H1 (cell line): ENCODE measurements around the gene SBNO2. TPM values are rescaled to one million over a fixed set of nuclear protein-coding genes. Genes with fewer than 3 reads are reported as not detected.

Experiments used
- CTCF ChIA-PET: fragments of 300-600 bp; sonication (Branson Sonifier 250); formaldehyde crosslinking; loops from one replicate; lab custom pipeline; 2021; ENCODE audit not compliant: partially characterized antibody; lab: Charles Lee
- POLR2A ChIA-PET: fragments of 300-600 bp; sonication (Branson Sonifier 250); formaldehyde crosslinking; loops from one replicate; lab custom pipeline; 2021; ENCODE audit warnings: inconsistent platforms; ENCODE audit not compliant: partially characterized antibody; lab: Charles Lee
- DNase-seq, 2 experiments: peaks; one replicate each; pipeline versions ENCODE4 v3.0.0 to v3.0.0-alpha.2; 2010 to 2022; ENCODE audit warnings: low spot score in 2 of 2, low read depth in 1 of 2, mixed read lengths in 1 of 2
- FAIRE-seq: peaks from 2 replicates; lab custom pipeline; 2011; peaks lifted over from hg19 to GRCh38; lab: Jason Lieb, UNC
- H2AFZ ChIP-seq: 2 replicates; pipeline ENCODE4 v1.8.1; 2012; ENCODE audit warnings: low read length, inconsistent platforms
- H2AK5ac ChIP-seq: 2 replicates; pipeline ENCODE4 v1.6.1; 2013; ENCODE audit warnings: low read depth, low read length
- H2BK120ac ChIP-seq: replicated peaks from 2 replicates; pipeline ENCODE3; 2013; ENCODE audit warnings: low read depth, low read length, inconsistent platforms
- H2BK12ac ChIP-seq: 2 replicates; pipeline ENCODE4 v1.6.1; 2013; ENCODE audit warnings: low read depth, low read length
- H2BK15ac ChIP-seq: 2 replicates; pipeline ENCODE4 v1.6.1; 2013; ENCODE audit warnings: low read length
- H2BK20ac ChIP-seq: 2 replicates; pipeline ENCODE4 v1.6.1; 2013; ENCODE audit warnings: low read length
- H2BK5ac ChIP-seq: 2 replicates; pipeline ENCODE4 v1.6.1; 2013; ENCODE audit warnings: low read depth, low read length
- H3K14ac ChIP-seq: 2 replicates; pipeline ENCODE4 v1.6.1; 2013; ENCODE audit warnings: inconsistent platforms; ENCODE audit not compliant: insufficient read length
- H3K18ac ChIP-seq: 2 replicates; pipeline ENCODE4 v1.6.1; 2013; ENCODE audit warnings: low read length; ENCODE audit errors: extremely low read depth
- H3K23ac ChIP-seq: 2 replicates; pipeline ENCODE4 v1.6.1; 2013; ENCODE audit warnings: inconsistent platforms; ENCODE audit not compliant: insufficient read length
- H3K23me2 ChIP-seq: 2 replicates; pipeline ENCODE4 v1.6.1; 2013; ENCODE audit warnings: low read depth, low read length
- H3K27ac ChIP-seq: 2 replicates; pipeline ENCODE4 v1.6.1; 2011; ENCODE audit warnings: low read depth, low read length, inconsistent platforms
- H3K27me3 ChIP-seq, 4 experiments: replicated peaks in 1 of 4; 1 replicate in 1 of 4; 2 replicates in 3 of 4; pipeline versions ENCODE4 v1.6.1 to v1.8.1; 2011 to 2013; ENCODE audit warnings: low read length in 3 of 4, mild to moderate bottlenecking in 3 of 4, inconsistent platforms in 2 of 4, mixed read lengths in 2 of 4, moderate library complexity in 1 of 4; ENCODE audit not compliant: control insufficient read depth in 3 of 4, insufficient read depth in 3 of 4; ENCODE audit errors: extremely low read depth in 1 of 4
- H3K36me3 ChIP-seq, 4 experiments: 2 replicates each; pipeline versions ENCODE4 v1.6.1 to v1.8.1; 2011 to 2013; ENCODE audit warnings: mild to moderate bottlenecking in 4 of 4, low read length in 3 of 4, moderate library complexity in 2 of 4, control low read depth in 1 of 4, inconsistent platforms in 1 of 4; ENCODE audit not compliant: insufficient read depth in 4 of 4, control insufficient read depth in 2 of 4
- H3K4ac ChIP-seq: replicated peaks from 2 replicates; pipeline ENCODE3; 2013; ENCODE audit warnings: low read length, low read depth, mixed read lengths, inconsistent platforms; ENCODE audit not compliant: insufficient read length
- H3K4me1 ChIP-seq, 4 experiments: replicated peaks in 1 of 4; 1 replicate in 1 of 4; 2 replicates in 3 of 4; pipeline versions ENCODE4 v1.6.1 to v1.8.1; 2011 to 2013; ENCODE audit warnings: low read length in 3 of 4, inconsistent platforms in 2 of 4, mixed read lengths in 1 of 4; ENCODE audit not compliant: insufficient read depth in 4 of 4, control insufficient read depth in 3 of 4
- H3K4me2 ChIP-seq, 2 experiments: 2 replicates each; pipeline versions ENCODE4 v1.6.1 to v1.8.1; 2011 to 2013; ENCODE audit warnings: low read depth in 2 of 2, low read length in 2 of 2, control low read depth in 1 of 2, inconsistent platforms in 1 of 2, mild to moderate bottlenecking in 1 of 2; ENCODE audit not compliant: insufficient read depth in 1 of 2
- H3K4me3 ChIP-seq, 4 experiments: fragments of 200-600, 300-600 bp in 1 of 4; sonication (generic), shearing (Covaris generic), sonication (Bioruptor Twin) in 1 of 4; 2 replicates each; pipeline versions ENCODE4 v1.5.1 to v1.8.1; 2011 to 2016; ENCODE audit warnings: low read length in 4 of 4, low read depth in 3 of 4, control low read depth in 2 of 4, inconsistent platforms in 2 of 4, mild to moderate bottlenecking in 2 of 4, mixed read lengths in 1 of 4, moderate library complexity in 1 of 4; ENCODE audit not compliant: insufficient read depth in 2 of 4; ENCODE audit errors: extremely low read depth in 1 of 4
- H3K56ac ChIP-seq: replicated peaks from 2 replicates; pipeline ENCODE3; 2013; ENCODE audit warnings: low read depth, mild to moderate bottlenecking, mixed read lengths, low read length, inconsistent platforms; ENCODE audit not compliant: insufficient read length
- H3K79me1 ChIP-seq: 2 replicates; pipeline ENCODE4 v1.6.1; 2013; ENCODE audit warnings: low read depth, low read length, control low read depth
- H3K79me2 ChIP-seq, 2 experiments: 2 replicates each; pipeline versions ENCODE4 v1.6.1 to v1.8.1; 2012 to 2013; ENCODE audit warnings: low read length in 2 of 2, mild to moderate bottlenecking in 2 of 2, inconsistent platforms in 1 of 2; ENCODE audit not compliant: insufficient read depth in 2 of 2, control insufficient read depth in 1 of 2
- H3K9ac ChIP-seq, 4 experiments: replicated peaks in 1 of 4; 1 replicate in 1 of 4; 2 replicates in 3 of 4; pipeline versions ENCODE4 v1.6.1 to v1.8.1; 2011 to 2013; ENCODE audit warnings: low read depth in 3 of 4, low read length in 3 of 4, control low read depth in 2 of 4, mild to moderate bottlenecking in 2 of 4, moderate library complexity in 2 of 4, inconsistent platforms in 1 of 4; ENCODE audit errors: extremely low read depth in 1 of 4
- H3K9me3 ChIP-seq, 2 experiments: 2 replicates each; pipeline versions ENCODE4 v1.6.1 to v1.8.1; 2012 to 2013; ENCODE audit warnings: mild to moderate bottlenecking in 2 of 2, moderate library complexity in 2 of 2, control low read depth in 1 of 2, inconsistent platforms in 1 of 2, low read depth in 1 of 2, low read length in 1 of 2, mixed read lengths in 1 of 2; ENCODE audit not compliant: insufficient read depth in 2 of 2
- H4K20me1 ChIP-seq, 2 experiments: replicated peaks in 1 of 2; 2 replicates each; pipeline versions ENCODE3 to v1.8.1; 2011 to 2013; ENCODE audit warnings: inconsistent platforms in 2 of 2, low read length in 2 of 2, mild to moderate bottlenecking in 1 of 2; ENCODE audit not compliant: insufficient read depth in 2 of 2, control insufficient read depth in 1 of 2
- H4K5ac ChIP-seq: 2 replicates; pipeline ENCODE4 v1.6.1; 2013; ENCODE audit warnings: low read length, low read depth, mixed read lengths, inconsistent platforms; ENCODE audit not compliant: insufficient read length
- H4K8ac ChIP-seq: 2 replicates; pipeline ENCODE4 v1.8.0; 2013; ENCODE audit warnings: mild to moderate bottlenecking, moderate library complexity, low read length, inconsistent platforms; ENCODE audit not compliant: insufficient read depth; ENCODE audit errors: extremely low read depth
- H4K91ac ChIP-seq: replicated peaks from 2 replicates; pipeline ENCODE3; 2013; ENCODE audit warnings: low read length, mixed read lengths, inconsistent platforms; ENCODE audit not compliant: insufficient read length
- BRCA1 ChIP-seq: IDR thresholded peaks from 2 replicates; pipeline ENCODE4 v1.6.1; 2012; ENCODE audit warnings: low read depth, low read length, improper control_type of control experiment
- HDAC2 ChIP-seq, 2 experiments: fragments of 300-600 bp in 1 of 2; sonication (generic) in 1 of 2; IDR thresholded peaks; 2 replicates each; pipeline ENCODE4 v1.6.1; 2011 to 2012; ENCODE audit warnings: low read depth in 2 of 2, low read length in 2 of 2, mild to moderate bottlenecking in 2 of 2, moderate library complexity in 2 of 2, borderline replicate concordance in 1 of 2, inconsistent platforms in 1 of 2
- JUND ChIP-seq: IDR thresholded peaks from 2 replicates; pipeline ENCODE4 v1.6.1; 2011; ENCODE audit warnings: mild to moderate bottlenecking, improper control_type of control experiment, low read length
- KDM5A ChIP-seq: fragments of 200-600 bp; IDR thresholded peaks from 2 replicates; pipeline ENCODE4 v1.7.1; 2012; ENCODE audit warnings: mild to moderate bottlenecking, low read length, inconsistent platforms, mixed read lengths
- PHF8 ChIP-seq: fragments of 200-600 bp; sonication (generic); conservative IDR thresholded peaks from 2 replicates; pipeline ENCODE4 v1.7.1; 2012; ENCODE audit warnings: low read depth, mild to moderate bottlenecking, inconsistent platforms, low read length, moderate library complexity
- POLR2AphosphoS5 ChIP-seq: IDR thresholded peaks from 2 replicates; pipeline ENCODE4 v1.6.1; 2011; ENCODE audit warnings: low read depth, low read length
- POU5F1 ChIP-seq: IDR thresholded peaks from 2 replicates; pipeline ENCODE4 v1.6.1; 2011; ENCODE audit warnings: low read depth, mild to moderate bottlenecking, low read length, moderate library complexity
- WGBS, 2 experiments: shearing (Covaris generic) in 1 of 2; methylation state at CpG; one replicate each; pipeline versions ENCODE4 v1.1.6 to v1.1.7; 2013 to 2015; ENCODE audit warnings: low lambda C conversion rate in 2 of 2, mixed read lengths in 2 of 2, inconsistent platforms in 1 of 2, low coverage in 1 of 2, missing lambda C conversion rate in 1 of 2; ENCODE audit not compliant: insufficient replicate concordance in 2 of 2, insufficient coverage in 1 of 2, insufficient read length in 1 of 2; ENCODE audit errors: extremely low coverage in 1 of 2, missing lambda C conversion rate in 1 of 2; 5-methylcytosine and 5-hydroxymethylcytosine counted together
- polyA plus RNA-seq, 7 experiments: library from polyadenylated mRNA; depleted of rRNA in 3 of 7; stranded (reverse) in 5 of 7; unstranded in 2 of 7; fragments of >200 nt in 5 of 7; fragments of 200-250 nt in 2 of 7; gene quantifications; 1 replicate in 5 of 7; 2 replicates in 1 of 7; 4 replicates in 1 of 7; pipeline versions ENCODE4 v1.2.1 to v1.2.3, GENCODE V29; 2011 to 2013; ENCODE audit warnings: missing spikeins in 2 of 7, mixed read lengths in 2 of 7
- total RNA-seq: library from RNA; stranded (reverse); fragmentation: NEBNext Ultra II Directional; extraction: Animal tissue kit (Norgen Biotek cat#: 25700); gene quantifications from 2 replicates; pipeline ENCODE4 v1.2.1, GENCODE V29; 2021
- TF ChIP-seq, protein P1 (sequence below): IDR thresholded peaks from 2 replicates; pipeline ENCODE4 v1.6.1; 2012; ENCODE audit warnings: inconsistent platforms

The SBNO2 gene
- total and polyA plus RNA-seq, 2 of the 8 experiments (the other 6 are each of a cell fraction or from before 2014, with no cell fraction given) = 12.2 to 31.4 TPM

GRCh38 chr19:1086613-1087012, 87.5 kb downstream of the SBNO2 start:
- Histone ChIP-seq H3K9me3 (no peaks in the 10 kb centered on the region), H4K5ac (no peak overlapping the region), H3K79me1 (no peaks in the 10 kb centered on the region; the same call in none of the 2 replicates), H3K27me3 (no peaks in the 10 kb centered on the region; a peak in 1 of 7 replicates), H2BK20ac (no peak overlapping the region), H2AK5ac (no peak overlapping the region), H3K27ac (no peak overlapping the region), H2BK12ac (no peak overlapping the region), H3K9ac (no peak overlapping the region), H2AFZ (no peak overlapping the region), H4K8ac (no peak overlapping the region), H3K56ac (no peak overlapping the region), H3K4ac (no peak overlapping the region), H3K36me3 (peaks cover 2 to 59% (median 23%) of the 10 kb centered on the region in 4 experiments; a peak in 6 of 8 replicates), H3K23ac (no peak overlapping the region), H3K79me2 (no peaks in the 10 kb centered on the region), H3K4me3 (no peak overlapping the region), H4K91ac (no peak overlapping the region), H3K18ac (no peak overlapping the region), H2BK15ac (no peak overlapping the region), H2BK5ac (no peak overlapping the region), H2BK120ac (no peak overlapping the region), H3K23me2 (no peaks in the 10 kb centered on the region), H3K4me1 (peaks cover 0 to 5% (median 0%) of the 10 kb centered on the region in 4 experiments; a peak in 4 of 7 replicates), H3K14ac (no peak overlapping the region), H3K4me2 (no peak overlapping the region), H4K20me1 (peaks cover 2 to 20% of the 10 kb centered on the region in 2 experiments)
- TF ChIP-seq KDM5A (no peak), POLR2AphosphoS5 (peak; percentile 53; the same call in 1 of the 2 replicates), PHF8 (no peak), BRCA1 (no peak), POU5F1 (no peak), JUND (no peak), HDAC2 (IDR thresholded peaks at IDR 0.05; ENCODE audit: borderline replicate concordance in 1 of 2, low read depth in 2 of 2, low read length in 2 of 2) (no peak)
- TF ChIP-seq, protein P1, sequence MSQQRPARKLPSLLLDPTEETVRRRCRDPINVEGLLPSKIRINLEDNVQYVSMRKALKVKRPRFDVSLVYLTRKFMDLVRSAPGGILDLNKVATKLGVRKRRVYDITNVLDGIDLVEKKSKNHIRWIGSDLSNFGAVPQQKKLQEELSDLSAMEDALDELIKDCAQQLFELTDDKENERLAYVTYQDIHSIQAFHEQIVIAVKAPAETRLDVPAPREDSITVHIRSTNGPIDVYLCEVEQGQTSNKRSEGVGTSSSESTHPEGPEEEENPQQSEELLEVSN = no peak
- CTCF ChIA-PET = interaction anchor here (0.6 to 2.5 kb wide), 7 partner anchors 7 to 158 kb away, joined by 3 to 8 read pairs (median 3); no protein-coding TSS in a partner anchor
- no peak for DNase-seq
- FAIRE-seq = no peak
- 92% methylated on average over 21 of the region's 21 CpGs; no CpG with 5 or more reads in 1 of the 2 experiments for WGBS, 2 experiments
- POLR2A ChIA-PET = interaction anchor here (0.8 to 10.3 kb wide), 16 partner anchors 8 to 226 kb away, joined by 3 to 116 read pairs (median 6); partner anchors contain the start of genes ABCA7, ARHGAP45, GPX4 and POLR2E
